Osteoblast (primary cell): ENCODE data around the gene DCAKD. TPM values are rescaled to one million over a fixed set of nuclear protein-coding genes. Genes with fewer than 3 reads are reported as not detected.
A peak's percentile ranks its signal among the peaks of the same experiment; 100 is the strongest.

Source experiments
- DNase-seq: peaks from one replicate; pipeline ENCODE4 v3.0.0; 2011; ENCODE audit warnings: low spot score, mixed read lengths; ENCODE audit not compliant: insufficient read length; ENCODE audit errors: missing footprints
- H2AFZ ChIP-seq: 2 replicates; pipeline ENCODE4 v1.6.0; 2011; ENCODE audit warnings: mild to moderate bottlenecking, low read length
- H3K27ac ChIP-seq: 2 replicates; pipeline ENCODE4 v1.5.1; 2011; ENCODE audit warnings: mild to moderate bottlenecking, low read depth, low read length, moderate library complexity
- H3K27me3 ChIP-seq: 2 replicates; pipeline ENCODE4 v1.6.0; 2012; ENCODE audit warnings: mild to moderate bottlenecking, control low read depth, inconsistent platforms, low read length, moderate library complexity; ENCODE audit not compliant: insufficient read depth
- H3K36me3 ChIP-seq: 2 replicates; pipeline ENCODE4 v1.5.1; 2011; ENCODE audit warnings: mild to moderate bottlenecking, low read length, control low read depth, moderate library complexity; ENCODE audit not compliant: insufficient read depth
- H3K4me1 ChIP-seq: 2 replicates; pipeline ENCODE4 v1.5.1; 2011; ENCODE audit warnings: mild to moderate bottlenecking, low read length, control low read depth, moderate library complexity; ENCODE audit not compliant: insufficient read depth
- H3K4me2 ChIP-seq: 2 replicates; pipeline ENCODE4 v1.6.0; 2011; ENCODE audit warnings: mild to moderate bottlenecking, low read length; ENCODE audit not compliant: insufficient read depth
- H3K4me3 ChIP-seq: fragments of 200-600 bp; sonication (generic); 3 replicates; pipeline ENCODE4 v1.5.1; 2012; ENCODE audit warnings: mild to moderate bottlenecking, low read length, inconsistent platforms; ENCODE audit not compliant: insufficient read depth
- H3K79me2 ChIP-seq: 2 replicates; pipeline ENCODE4 v1.6.0; 2012; ENCODE audit warnings: mild to moderate bottlenecking, low read length, control low read depth, inconsistent platforms; ENCODE audit not compliant: insufficient read depth
- H3K9me3 ChIP-seq: 2 replicates; pipeline ENCODE4 v1.5.1; 2011; ENCODE audit warnings: low read depth, low read length, control low read depth
- H4K20me1 ChIP-seq: 2 replicates; pipeline ENCODE4 v1.6.0; 2012; ENCODE audit warnings: mild to moderate bottlenecking, low read length, control low read depth; ENCODE audit not compliant: insufficient read depth
- CTCF ChIP-seq: IDR thresholded peaks from 2 replicates; pipeline ENCODE4 v1.5.1; 2011; ENCODE audit warnings: mild to moderate bottlenecking, low read depth, low read length, moderate library complexity; ENCODE audit errors: extremely low read depth
- total RNA-seq: library from RNA; depleted of rRNA; stranded (reverse); fragments of >200 nt; gene quantifications from 2 replicates; pipeline ENCODE4 v1.2.3, GENCODE V29; 2012

Gene DCAKD
- total RNA-seq, 1 donor: 39.1 TPM

DNA sequence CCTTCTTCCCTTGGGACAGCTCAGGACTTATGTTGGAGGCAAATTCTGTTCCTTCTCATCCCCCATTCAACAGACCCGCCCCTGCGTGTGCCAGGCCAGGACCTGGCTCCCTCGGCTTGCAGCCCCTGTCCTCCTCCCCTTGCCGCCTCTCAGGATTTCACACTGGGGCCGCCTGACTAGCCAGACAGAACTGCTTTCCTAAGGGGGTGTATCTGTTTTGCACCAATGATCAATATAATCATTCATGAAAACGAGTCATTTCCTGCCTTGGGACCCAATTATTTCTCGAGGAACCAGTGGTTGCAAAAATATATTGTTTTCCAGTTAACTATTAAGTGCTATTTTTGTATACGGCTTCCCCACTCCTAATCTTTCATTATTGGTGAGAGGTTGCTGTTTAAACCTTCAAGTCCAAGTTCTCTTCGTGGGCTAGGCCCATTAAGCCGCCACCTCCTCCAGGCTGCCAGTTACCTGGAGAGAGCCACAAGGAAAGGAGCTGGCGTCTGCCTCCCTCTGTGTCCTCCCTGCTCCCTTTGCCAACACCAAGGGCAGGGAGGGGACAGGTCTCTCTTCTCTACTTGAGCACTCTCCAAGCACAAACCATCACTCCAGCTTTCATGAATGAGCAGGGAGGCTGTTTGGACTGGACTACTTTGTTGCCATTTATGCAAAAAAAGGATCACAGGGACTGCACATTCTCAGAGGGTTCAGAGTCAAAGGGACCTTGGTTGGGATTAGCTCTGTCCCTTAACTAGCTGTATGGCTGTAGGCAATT, 8.9 kb downstream of the DCAKD start:
- Histone ChIP-seq H3K9me3 (no peaks in the 10 kb centered on the region), H4K20me1 (peaks cover 41% of the 10 kb centered on the region), H3K36me3 (no peaks in the 10 kb centered on the region), H3K4me3 (no peak overlapping the region), H2AFZ (no peak overlapping the region), H3K4me2 (no peak overlapping the region), H3K27ac (no peak overlapping the region), H3K4me1 (peaks cover 31% of the 10 kb centered on the region), H3K79me2 (peaks cover 74% of the 10 kb centered on the region), H3K27me3 (no peaks in the 10 kb centered on the region)
- DNase-seq: peak; percentile 77
- no peak for TF ChIP-seq CTCF

DNA sequence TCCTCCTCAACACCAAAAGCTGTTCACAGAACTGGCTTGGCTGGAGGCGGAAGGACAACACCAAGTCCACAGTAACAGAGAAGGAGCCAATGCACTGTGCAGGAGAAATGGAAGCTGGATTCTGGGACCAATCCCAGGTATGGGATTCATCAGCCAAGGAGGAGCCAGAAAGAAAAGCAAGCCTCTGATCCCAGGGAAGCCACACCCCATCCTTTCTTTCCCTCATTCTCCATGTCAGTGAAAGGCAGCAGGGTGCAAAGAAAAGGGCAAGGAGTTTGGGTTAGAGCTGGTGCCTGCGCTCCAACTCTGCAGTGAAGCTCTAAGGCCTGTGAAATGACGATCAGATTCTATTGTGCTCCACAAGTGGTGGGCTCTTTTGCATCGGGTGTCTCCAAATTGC, 11.0 kb downstream of the DCAKD start:
- Histone ChIP-seq H3K9me3 (no peaks in the 10 kb centered on the region), H3K4me3 (no peak overlapping the region), H3K79me2 (peaks cover 72% of the 10 kb centered on the region), H3K4me2 (no peak overlapping the region), H4K20me1 (peaks cover 41% of the 10 kb centered on the region), H3K27me3 (no peaks in the 10 kb centered on the region), H3K27ac (no peak overlapping the region), H3K36me3 (peaks cover 4% of the 10 kb centered on the region), H3K4me1 (peaks cover 21% of the 10 kb centered on the region), H2AFZ (no peak overlapping the region)
- DNase-seq: peak; percentile 84
- TF ChIP-seq CTCF: no peak

- no peaks in the 10 kb centered on the region for H3K9me3 ChIP-seq
- no peaks in the 10 kb centered on the region for H3K27me3 ChIP-seq
- TF ChIP-seq CTCF: no peak
- H3K79me2 ChIP-seq: peaks cover 61% of the 10 kb centered on the region
- peak; percentile 76 for DNase-seq
- H3K4me2 ChIP-seq: no peak overlapping the region
- H4K20me1 ChIP-seq: peaks cover 33% of the 10 kb centered on the region
- H3K36me3 ChIP-seq: peaks cover 7% of the 10 kb centered on the region
- H3K4me3 ChIP-seq: no peak overlapping the region
- no peak overlapping the region for H2AFZ ChIP-seq
- H3K4me1 ChIP-seq: peaks cover 20% of the 10 kb centered on the region
- no peak overlapping the region for H3K27ac ChIP-seq
Measured at GRCh38 chr17:45038728-45039634, 12.5 kb downstream of the DCAKD start.

DNA sequence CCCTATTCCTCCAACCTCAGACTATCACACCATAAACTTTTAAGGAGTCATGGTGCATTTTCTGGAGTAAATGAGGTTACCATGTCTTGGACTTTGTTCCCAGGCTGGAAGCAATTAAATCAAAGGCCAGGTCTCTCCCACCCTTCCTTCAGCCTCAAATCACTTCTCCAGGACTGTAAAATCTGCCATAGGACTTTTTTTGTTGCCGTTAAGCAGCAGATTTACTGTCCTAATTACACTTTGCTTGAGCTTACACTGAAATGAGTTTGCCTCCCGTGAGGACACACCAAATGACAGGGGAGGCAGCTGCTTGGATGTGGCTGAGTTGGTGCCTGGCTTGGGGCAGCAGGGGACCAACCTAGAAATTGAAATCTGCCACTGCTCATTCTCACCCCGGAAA, 14.7 kb downstream of the DCAKD start:
- no peak for TF ChIP-seq CTCF
- H3K9me3 ChIP-seq: no peaks in the 10 kb centered on the region
- H4K20me1 ChIP-seq: peaks cover 27% of the 10 kb centered on the region
- no peak overlapping the region for H3K27ac ChIP-seq
- no peaks in the 10 kb centered on the region for H3K27me3 ChIP-seq
- H3K79me2 ChIP-seq: peaks cover 41% of the 10 kb centered on the region
- peaks cover 15% of the 10 kb centered on the region for H3K36me3 ChIP-seq
- H3K4me1 ChIP-seq: peaks cover 8% of the 10 kb centered on the region
- no peak overlapping the region for H3K4me3 ChIP-seq
- DNase-seq: no peak
- H2AFZ ChIP-seq: no peak overlapping the region
- no peak overlapping the region for H3K4me2 ChIP-seq
